Ishikawa (cell line): ENCODE results near the gene MOB3B.

ENCODE experiments used
- EP300 ChIP-seq: IDR thresholded peaks from 2 replicates; pipeline ENCODE4 v1.6.1; 2012; ENCODE audit warnings: borderline replicate concordance
- RAD21 ChIP-seq: IDR thresholded peaks from 2 replicates; pipeline ENCODE4 v1.6.1; 2012; ENCODE audit warnings: low read depth
- REST ChIP-seq: IDR thresholded peaks from 2 replicates; pipeline ENCODE4 v1.6.1; 2012; ENCODE audit warnings: low read depth, mild to moderate bottlenecking
- TAF1 ChIP-seq: IDR thresholded peaks from 2 replicates; pipeline ENCODE4 v1.6.1; 2012; ENCODE audit warnings: low read depth, mild to moderate bottlenecking
- TCF12 ChIP-seq: IDR thresholded peaks from 2 replicates; pipeline ENCODE4 v1.6.1; 2012; ENCODE audit warnings: low read depth
- TEAD4 ChIP-seq: IDR thresholded peaks from 2 replicates; pipeline ENCODE4 v1.6.1; 2012
- USF1 ChIP-seq: IDR thresholded peaks from 2 replicates; pipeline ENCODE4 v1.6.1; 2012
- YY1 ChIP-seq: IDR thresholded peaks from 2 replicates; pipeline ENCODE4 v1.6.1; 2012; ENCODE audit warnings: low read depth

GRCh38 chr9:27422279-27422834 lies 107.3 kb downstream of the MOB3B start:
- TF ChIP-seq USF1 (no peak), RAD21 (no peak), TCF12 (no peak), YY1 (no peak), TAF1 (no peak), TEAD4 (no peak), REST (no peak), EP300 (no peak)
